Measurements from ENCODE around the gene GMDS.
"Not testable (repeated sequence)": the region's sequence is repeated elsewhere in the genome, so short reads cannot be mapped to it uniquely, and the experiment has no call there.

The GMDS gene

DNA sequence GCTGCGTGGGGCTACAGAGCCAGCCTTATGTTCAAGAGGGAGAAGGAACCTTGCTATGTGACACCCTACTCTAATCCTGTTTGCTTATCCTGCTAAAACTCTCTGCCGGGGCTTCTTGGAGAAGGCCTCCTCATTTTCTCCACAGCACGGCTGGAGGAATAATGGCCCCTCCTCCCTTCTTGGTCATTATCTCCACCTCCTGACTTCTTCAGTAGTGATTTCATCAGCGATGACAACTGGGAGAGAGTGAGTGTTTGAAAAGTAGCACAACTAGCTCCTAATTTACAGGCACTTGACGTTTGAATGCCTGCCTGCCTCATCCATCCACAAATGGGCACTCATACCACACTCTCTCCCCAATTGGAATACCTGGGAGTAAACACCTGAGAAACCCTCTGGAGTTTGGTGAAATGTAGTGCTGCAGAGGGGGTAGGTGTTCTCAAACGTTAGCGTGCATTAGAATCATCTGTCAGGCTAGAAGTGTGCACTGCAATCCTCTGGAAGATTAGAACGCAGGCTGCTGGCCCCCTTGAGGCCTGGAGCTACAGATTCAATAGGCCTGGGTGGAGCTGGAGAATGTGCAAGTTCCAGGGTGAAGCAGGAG lies 487.2 kb downstream of the GMDS start:
- no peak overlapping the region for H3K4me3 ChIP-seq (ENCODE audit: low read depth, low read length)
- no peak for DNase-seq (ENCODE audit: low read depth)

DNA sequence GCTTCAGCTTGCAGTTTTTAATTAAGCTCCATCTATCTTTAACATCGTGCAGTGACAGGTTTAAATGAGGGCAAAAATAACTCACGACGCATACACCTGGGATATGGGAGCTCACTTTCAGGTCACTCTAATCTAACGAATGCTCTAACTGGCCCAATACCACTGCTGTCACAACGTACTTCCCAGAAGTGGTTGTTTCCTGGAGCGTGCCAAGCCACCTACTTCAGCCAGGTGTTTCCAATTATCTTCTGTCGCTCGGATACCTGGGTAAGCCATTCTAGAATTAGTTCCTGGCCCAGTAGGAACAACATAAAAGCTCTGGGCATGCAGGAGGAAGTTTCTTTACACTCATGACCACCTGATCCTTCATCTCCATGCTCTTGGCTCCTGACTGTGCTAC lies 488.3 kb downstream of the GMDS start:
- no peak for DNase-seq (ENCODE audit: low read depth)
- H3K4me3 ChIP-seq (ENCODE audit: low read depth, low read length), result no peak overlapping the region

DNA sequence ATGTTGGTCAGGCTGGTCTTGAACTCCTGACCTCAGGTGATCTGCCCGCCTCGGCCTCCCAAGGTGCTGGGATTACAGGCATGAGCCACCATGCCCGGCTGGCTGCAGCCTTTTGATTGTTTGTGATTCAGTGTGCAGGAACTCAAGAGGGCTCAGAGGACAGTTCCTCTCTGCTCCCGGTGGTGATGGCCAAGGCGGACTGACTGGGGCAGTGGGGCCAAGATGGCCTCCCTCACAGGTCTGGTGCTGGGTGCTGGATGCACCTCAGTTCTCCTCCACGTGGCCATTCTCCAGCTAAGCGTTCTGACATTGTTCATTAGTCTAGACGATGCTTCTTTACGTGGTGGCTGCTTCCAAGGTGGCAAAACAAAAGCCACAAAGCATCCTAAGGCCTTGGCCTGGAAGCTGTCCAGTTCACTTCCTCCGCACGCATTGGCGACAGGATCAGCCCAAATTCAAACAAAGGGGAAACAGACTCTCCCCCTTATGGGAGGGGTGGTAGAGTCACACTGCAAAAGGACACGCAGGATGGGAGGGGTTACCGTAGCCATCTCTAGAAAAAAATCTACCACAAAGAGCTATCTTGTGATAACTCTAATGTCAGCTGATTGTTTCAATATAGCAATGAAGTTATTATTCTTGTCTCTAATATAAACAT lies 488.8 kb downstream of the GMDS start:
- DNase-seq (ENCODE audit: low read depth), result no peak
- no peak overlapping the region for H3K4me3 ChIP-seq (ENCODE audit: low read depth, low read length)

DNA sequence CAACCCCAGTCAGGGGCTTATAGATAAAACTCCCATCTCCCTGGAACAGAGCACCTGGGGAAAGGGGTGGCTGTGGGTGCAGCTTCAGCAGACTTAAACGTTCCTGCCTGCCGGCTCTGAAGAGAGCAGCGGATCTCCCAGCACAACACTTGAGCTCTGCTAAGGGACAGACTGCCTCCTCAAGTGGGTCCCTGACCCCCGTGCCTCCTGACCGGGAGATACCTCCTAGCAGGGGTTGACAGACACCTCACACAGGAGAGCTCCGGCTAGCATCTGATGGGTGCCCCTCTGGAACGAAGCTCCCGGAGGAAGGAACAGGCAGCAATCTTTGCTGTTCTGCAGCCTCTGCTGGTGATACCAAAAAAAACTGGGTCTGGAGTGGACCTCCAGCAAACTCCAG lies 494.3 kb downstream of the GMDS start:
- not testable (repeated sequence) for H3K4me3 ChIP-seq (ENCODE audit: low read depth, low read length); DNase-seq (ENCODE audit: low read depth)

DNA sequence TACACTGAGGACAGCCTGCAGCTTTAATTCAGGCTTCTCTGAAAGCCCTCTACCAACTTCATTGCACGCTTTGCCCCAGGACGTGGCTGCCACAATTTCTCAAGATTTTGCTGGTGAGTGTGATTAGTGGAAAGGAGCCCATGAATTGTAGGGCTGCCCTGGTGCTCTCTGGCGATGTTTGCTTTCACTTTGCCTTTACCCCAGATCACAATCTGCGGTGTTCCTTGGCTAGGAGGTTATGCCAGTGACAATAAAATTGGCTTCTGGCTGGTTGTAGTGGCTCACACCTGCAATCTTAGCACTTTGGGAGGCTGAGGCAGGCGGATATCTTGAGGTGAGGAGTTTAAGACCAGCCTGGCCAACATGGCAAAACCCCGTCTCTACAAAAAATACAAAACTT lies 496.4 kb downstream of the GMDS start:
- DNase-seq (ENCODE audit: low read depth), result no peak
- H3K4me3 ChIP-seq (ENCODE audit: low read depth, low read length), result no peak overlapping the region

DNA sequence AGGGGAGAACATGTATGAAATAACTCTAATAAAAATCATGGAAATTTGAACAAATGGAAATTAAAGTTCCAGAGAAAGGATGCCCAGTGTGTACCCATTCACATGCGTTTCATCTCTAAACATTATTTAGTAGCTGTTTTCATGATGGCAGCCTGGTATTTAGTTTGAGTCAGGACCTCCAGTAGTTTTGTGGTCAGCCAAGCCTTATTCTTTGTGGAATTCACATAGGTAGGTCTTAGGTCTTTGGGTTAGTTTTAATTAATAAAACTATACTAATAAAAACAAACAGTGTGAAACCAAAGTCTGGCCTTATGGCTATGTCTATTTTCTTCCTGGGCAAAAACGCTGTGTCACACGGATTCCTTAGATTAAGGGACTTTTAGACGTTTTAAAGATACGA lies 497.9 kb downstream of the GMDS start:
- no peak overlapping the region for H3K4me3 ChIP-seq (ENCODE audit: low read depth, low read length)
- DNase-seq (ENCODE audit: low read depth), result no peak

DNA sequence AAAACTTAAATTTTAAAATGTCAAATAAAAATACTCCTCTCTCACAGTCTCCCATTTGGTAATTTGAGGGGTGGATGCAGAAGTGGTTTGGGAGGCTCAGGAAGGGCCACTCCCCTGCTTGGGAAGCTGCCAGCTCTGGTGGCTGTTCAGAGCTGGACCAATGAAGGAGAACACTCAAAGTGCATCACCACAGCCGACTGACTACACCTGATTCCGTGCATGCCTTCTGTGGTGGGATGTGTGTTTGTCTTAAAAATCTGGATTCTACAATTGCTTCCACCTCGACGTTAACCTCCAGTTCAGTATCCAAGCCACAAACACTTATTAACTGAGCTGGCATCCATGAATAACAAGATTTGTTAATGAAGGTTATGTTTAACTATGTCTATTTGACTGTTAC lies 498.4 kb downstream of the GMDS start:
- DNase-seq (ENCODE audit: low read depth), result no peak
- H3K4me3 ChIP-seq (ENCODE audit: low read depth, low read length), result no peak overlapping the region

DNA sequence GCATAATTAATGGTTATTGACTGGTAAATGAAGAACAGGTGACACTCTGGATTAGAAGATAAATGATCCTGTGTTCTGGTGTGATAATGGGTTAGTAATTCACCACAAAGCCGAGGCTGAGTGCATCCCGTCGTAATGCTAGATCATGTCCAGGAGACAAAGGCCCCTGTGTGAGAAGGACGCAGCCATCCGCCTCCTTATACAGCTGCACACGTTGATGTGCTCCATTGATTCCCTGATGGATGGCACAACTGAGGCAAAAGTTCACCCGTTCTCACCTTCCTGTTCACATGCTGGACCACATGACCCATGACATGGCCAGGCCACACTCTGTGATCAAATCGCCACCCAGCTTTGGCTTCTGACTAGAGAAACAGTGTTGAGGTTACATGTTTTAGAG lies 499.6 kb downstream of the GMDS start:
- no peak for DNase-seq (ENCODE audit: low read depth)
- H3K4me3 ChIP-seq (ENCODE audit: low read depth, low read length), result no peak overlapping the region

DNA sequence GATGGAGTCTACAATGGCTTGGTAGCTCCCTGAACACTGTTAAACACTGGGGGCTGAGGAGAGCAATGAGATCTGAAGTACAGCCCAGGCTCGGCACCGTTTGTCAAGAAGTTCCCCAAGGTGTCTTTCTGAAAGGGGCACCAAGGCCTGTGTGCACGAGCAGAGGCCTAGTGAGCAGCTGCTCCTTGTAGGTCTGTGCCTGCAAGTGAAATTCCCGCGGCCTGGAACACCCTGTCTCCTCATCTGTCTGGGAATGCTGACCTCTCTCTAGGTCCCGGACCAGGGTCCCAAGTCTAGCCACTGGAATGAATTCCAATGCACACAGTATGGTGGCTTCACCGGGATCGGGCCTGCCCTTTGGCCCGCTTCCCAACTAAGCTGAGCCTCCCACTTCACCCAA lies 500.9 kb downstream of the GMDS start:
- no peak overlapping the region for H3K4me3 ChIP-seq (ENCODE audit: low read depth, low read length)
- DNase-seq (ENCODE audit: low read depth), result no peak

DNA sequence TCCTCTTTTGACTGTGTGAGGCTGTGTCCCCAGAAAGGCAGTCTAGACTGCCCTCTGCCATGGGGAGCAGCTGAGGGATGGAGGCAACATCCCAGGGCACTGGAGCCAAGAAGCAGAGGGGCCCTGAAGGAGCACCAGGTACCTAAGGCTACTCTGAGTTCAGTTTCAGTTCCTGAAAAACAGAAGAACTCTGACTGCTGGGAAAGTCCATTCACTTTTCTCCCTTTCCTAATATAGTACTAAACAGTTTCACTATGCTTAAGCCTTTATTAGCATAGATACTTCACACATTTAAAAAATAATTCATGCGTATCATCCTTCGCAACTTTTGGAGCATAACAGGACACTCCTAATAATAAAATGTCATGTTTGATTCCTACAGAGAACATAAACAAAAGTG lies 505.7 kb downstream of the GMDS start:
- DNase-seq (ENCODE audit: low read depth), result no peak
- H3K4me3 ChIP-seq (ENCODE audit: low read depth, low read length), result no peak overlapping the region

DNA sequence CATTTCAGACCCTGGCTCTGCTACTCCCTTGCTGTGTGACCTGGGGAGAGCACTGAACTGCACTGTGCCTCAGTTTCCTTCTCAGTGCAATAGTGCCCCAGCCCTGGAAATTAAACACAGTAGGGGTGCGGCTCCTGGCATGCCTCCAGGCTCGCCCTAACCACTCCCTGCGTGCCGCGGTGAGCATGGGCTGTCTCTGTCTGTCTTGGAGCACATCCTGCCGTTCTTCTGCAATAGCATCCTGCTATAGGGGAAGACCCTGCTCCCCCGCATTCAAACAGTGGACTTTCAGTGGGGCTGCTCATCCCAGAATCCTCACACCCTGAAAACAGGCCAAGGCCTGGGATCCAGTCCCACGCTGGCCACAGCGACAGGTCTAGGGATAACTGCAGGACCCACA lies 506.2 kb downstream of the GMDS start:
- DNase-seq (ENCODE audit: low read depth), result no peak
- no peak overlapping the region for H3K4me3 ChIP-seq (ENCODE audit: low read depth, low read length)

DNA sequence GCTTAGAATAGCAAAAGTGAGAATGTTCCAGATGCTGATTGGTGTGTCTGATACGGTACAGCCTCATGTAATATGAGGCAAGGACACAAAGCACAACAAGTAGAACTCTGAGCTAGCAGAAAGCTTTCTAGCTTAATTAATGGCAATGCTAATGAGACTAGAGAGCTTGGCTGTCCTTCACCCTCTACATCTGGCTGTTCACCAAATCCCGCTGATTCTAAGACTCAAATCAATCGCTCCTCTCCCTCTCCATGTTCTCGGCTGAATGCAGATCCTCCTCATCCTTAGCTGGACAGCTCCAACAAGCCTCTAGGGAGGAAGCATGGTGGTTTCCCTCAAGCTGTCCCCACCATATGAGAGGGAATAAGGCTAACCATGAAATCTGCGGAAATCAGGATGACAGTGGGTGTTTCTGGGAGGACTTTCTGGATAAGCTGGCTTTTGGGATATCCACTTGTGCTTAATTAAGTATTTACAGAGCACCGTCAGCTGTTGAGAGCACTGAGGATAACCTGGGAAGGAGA lies 506.8 kb downstream of the GMDS start:
- no peak for DNase-seq (ENCODE audit: low read depth)
- no peak overlapping the region for H3K4me3 ChIP-seq (ENCODE audit: low read depth, low read length)

DNA sequence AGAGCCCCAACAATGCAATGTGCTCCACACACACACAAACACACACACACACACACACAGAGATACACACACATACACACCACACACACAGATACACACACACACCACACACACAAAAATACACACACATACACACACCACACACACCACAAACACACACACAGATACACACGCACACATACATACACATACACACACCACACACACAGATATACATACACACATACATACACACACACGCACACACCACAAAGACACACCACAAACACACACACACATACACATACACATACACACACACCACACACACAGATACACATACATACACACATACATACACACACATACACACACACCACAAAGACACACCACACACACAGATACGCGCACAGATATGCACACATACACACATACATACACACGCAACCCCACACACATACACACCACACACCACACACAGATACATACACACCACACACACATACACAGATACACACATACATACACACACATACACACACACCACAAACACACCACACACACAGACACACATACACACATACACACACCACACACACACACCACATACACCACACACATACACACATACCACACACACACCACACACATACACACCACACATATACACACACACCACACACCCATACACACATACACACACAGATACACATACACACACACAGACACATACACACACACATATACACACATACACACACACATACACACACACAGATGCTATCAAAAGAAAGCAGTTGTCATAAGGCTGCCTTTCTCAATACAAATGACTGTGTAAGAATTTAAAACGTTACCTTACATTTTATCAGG lies 507.7 kb downstream of the GMDS start:
- DNase-seq (ENCODE audit: low read depth), result no peak

DNA sequence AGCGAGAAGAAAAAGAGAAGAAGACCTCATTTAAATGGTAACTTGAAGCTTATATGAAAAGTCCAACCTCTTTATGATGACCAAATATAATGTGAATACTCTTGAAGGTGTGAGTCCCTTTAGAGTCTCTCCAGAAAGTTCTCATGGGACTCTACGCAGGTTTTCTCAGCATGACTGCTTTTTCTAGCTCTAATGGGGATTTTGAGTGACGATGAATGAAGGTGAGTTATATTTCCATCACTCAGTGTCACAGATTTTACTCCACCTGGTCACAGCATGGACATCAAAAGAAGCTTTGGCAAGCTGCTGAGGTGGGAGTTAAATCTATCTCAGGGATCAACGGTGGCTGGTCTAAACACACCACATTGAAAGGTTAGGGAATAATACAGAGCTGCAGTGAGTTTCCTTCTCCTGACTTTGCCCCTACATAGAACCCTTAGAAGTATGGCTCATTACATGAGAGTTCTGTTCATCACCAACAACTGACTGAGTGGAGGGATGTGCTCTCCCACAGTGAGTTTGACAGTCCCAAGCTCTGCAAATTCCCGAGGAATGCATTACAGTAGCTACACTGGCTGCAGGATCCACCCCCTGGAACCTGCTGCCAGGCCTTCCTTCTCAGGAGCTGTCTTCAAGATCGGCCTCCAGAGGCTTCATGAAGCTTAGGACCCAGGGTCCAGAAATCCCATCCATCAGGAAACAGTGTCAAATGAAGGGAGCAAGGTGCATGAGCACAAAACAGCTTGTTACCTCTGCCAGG lies 508.9 kb downstream of the GMDS start:
- no peak for DNase-seq (ENCODE audit: low read depth)
- H3K4me3 ChIP-seq (ENCODE audit: low read depth, low read length), result no peak overlapping the region

More for the DNA sequence above, 507.7 kb downstream of the GMDS start:
- H3K4me3 ChIP-seq (ENCODE audit: low read depth, low read length), result no peak overlapping the region

DNA sequence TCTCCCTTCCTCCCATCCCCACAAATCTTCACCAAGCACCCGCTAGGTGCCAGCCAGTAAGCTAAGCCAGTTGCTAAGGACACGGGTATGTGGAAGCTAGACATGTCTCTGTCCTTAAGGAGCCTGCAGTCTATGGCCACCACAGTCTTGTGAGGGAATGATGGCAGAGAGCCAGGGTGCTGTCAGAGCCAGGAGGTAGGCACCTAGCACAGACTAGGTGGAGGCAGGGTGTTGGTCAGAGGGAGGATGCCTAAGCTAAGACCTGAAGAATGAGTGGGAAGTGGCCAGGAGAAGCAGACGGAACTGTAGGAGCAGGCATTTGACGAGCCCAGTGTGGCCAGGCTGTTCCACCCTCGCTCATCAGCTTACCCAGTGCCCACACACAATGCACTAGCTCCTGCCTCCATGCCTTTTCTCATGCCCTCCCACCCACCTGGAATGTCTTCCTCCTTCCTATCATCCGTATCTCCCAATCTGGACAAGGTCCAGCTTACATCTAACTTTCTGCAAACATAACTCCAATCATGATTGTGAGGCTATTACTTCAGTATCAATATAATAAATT lies 510.1 kb downstream of the GMDS start:
- no peak for DNase-seq (ENCODE audit: low read depth)

DNA sequence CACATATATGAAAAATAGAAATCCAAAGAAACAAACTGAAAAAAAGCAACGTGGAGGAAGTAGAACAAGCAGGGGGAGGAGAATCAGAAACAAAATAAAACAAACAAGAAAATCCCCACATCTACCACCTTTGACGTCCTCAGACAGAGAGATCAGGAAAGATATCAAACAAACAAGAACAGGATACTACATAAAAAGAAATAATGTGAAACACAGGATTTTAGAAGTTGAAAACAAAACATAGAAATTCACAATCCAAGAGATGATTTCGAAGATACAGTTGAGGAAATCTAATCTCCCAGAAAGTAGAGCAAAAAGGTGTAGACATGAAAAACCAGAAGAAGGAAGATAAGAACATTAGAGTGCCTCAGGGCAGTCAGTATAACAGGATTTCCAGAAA lies 514.5 kb downstream of the GMDS start:
- DNase-seq (ENCODE audit: low read depth), result no peak

More for the DNA sequence above, 510.1 kb downstream of the GMDS start:
- no peak overlapping the region for H3K4me3 ChIP-seq (ENCODE audit: low read depth, low read length)

DNA sequence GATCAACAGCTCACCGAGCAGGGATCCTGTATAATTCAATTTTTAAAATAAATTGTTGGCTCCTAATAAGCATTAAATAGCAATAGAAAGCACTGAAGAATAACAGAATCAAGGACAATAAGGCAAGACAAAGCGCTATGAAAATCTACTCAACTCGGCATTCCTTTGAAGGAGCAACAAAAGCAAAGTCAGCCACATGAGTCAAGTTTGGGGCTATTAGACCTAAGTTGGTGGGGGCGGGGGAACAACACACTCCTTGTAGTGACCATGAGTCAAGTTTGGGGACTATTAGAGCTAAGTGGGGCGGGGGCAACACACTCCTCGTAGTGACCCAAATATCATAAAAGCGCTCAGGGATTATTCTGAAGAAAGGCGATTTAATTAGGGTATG lies 515.7 kb downstream of the GMDS start:
- H3K4me3 ChIP-seq (ENCODE audit: low read depth, low read length), result no peak overlapping the region
- DNase-seq (ENCODE audit: low read depth), result no peak

More for the DNA sequence above, 514.5 kb downstream of the GMDS start:
- no peak overlapping the region for H3K4me3 ChIP-seq (ENCODE audit: low read depth, low read length)

DNA sequence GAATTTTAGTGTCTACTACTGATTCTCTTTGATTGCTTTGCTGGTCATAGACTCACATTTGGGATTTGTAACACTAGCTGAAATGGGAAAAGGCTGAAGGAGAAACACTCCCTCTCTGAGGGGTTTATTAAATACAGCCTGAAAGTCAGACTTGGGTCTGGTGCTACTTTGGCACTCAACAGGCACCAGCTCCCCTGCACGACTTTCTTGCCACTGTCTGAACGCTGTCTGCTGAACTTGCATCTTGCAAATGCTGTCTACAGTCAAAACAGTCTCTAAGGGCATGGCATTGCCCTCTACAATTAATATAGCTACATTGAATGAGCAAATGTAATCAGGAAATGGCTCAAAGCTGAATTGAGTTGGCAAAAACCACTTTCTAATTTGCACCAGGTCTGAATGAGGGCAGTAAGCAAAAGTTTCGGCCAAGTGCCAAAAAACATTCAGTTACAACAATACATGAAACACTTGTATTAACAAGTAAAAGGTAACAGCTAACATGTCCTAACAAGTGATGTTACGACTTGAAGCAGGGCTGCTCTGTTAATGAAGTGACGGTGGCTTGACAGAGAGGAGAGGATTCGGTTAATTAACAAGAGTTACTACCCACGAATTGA lies 516.2 kb downstream of the GMDS start:
- DNase-seq (ENCODE audit: low read depth), result no peak
- H3K4me3 ChIP-seq (ENCODE audit: low read depth, low read length), result no peak overlapping the region

DNA sequence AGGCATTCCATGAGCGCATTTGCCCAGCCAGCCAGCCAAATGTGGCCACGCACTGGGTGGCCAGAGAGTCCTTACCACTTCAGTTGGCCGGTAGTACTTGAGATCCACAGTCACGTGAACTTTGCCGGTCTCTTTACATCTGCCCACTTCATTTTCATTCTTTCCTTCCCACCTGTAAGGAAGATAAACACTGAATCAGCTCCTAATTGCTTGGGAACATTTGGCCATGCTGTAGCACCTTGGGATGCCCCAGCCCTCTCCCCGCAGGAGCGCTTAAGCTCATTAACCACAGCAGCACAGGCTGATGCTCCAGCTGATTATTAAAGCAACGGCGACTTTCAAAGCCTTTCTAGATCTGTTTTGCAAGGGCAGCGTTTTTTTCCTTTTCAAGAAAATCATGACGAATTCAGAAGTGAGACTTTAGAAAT lies 519.0 kb downstream of the GMDS start:
- no peak overlapping the region for H3K4me3 ChIP-seq (ENCODE audit: low read depth, low read length)
- no peak for DNase-seq (ENCODE audit: low read depth)

Data from skeletal muscle cell (primary cell).